Mesenchymal stem cell (in vitro differentiated cells and primary cell): ENCODE data around the gene PDZD2.

Experiments
- DNase-seq: peaks from one replicate; pipeline ENCODE4 v3.0.0-alpha.2; 2013
- H2AFZ ChIP-seq: one replicate; pipeline ENCODE4 v1.6.1; 2013; ENCODE audit warnings: low read depth, mild to moderate bottlenecking, control low read depth, inconsistent platforms, low read length, moderate library complexity
- H2AK5ac ChIP-seq: 2 replicates; pipeline ENCODE4 v1.6.1; 2013; ENCODE audit warnings: low read length, moderate library complexity, mild to moderate bottlenecking, inconsistent platforms; ENCODE audit not compliant: severe bottlenecking
- H2BK120ac ChIP-seq: one replicate; pipeline ENCODE4 v1.6.1; 2013; ENCODE audit warnings: low read depth, mild to moderate bottlenecking, inconsistent platforms, low read length, moderate library complexity
- H2BK12ac ChIP-seq, 2 experiments: one replicate each; pipeline ENCODE4 v1.6.1; 2013; ENCODE audit warnings: inconsistent platforms in 2 of 2, low read length in 2 of 2, mild to moderate bottlenecking in 2 of 2, moderate library complexity in 2 of 2, control low read depth in 1 of 2
- H2BK15ac ChIP-seq: one replicate; pipeline ENCODE4 v1.6.1; 2013; ENCODE audit warnings: mild to moderate bottlenecking, low read depth, inconsistent platforms; ENCODE audit not compliant: poor library complexity, severe bottlenecking
- H2BK5ac ChIP-seq: 2 replicates; pipeline ENCODE4 v1.6.1; 2013; ENCODE audit warnings: low read depth, mild to moderate bottlenecking, low read length, control low read depth, inconsistent platforms; ENCODE audit not compliant: poor library complexity, severe bottlenecking
- H3K14ac ChIP-seq, 2 experiments: one replicate each; pipeline ENCODE4 v1.6.1; 2013; ENCODE audit warnings: inconsistent platforms in 2 of 2, low read length in 2 of 2, control low read depth in 1 of 2, mild to moderate bottlenecking in 1 of 2, moderate library complexity in 1 of 2
- H3K18ac ChIP-seq, 2 experiments: one replicate each; pipeline ENCODE4 v1.6.1; 2013; ENCODE audit warnings: inconsistent platforms in 2 of 2, low read length in 2 of 2, control low read depth in 1 of 2, low read depth in 1 of 2, mild to moderate bottlenecking in 1 of 2
- H3K23ac ChIP-seq, 2 experiments: one replicate each; pipeline ENCODE4 v1.6.1; 2013; ENCODE audit warnings: inconsistent platforms in 2 of 2, low read length in 2 of 2, mild to moderate bottlenecking in 2 of 2, moderate library complexity in 2 of 2, control low read depth in 1 of 2
- H3K27ac ChIP-seq: 2 replicates; pipeline ENCODE4 v1.5.1; 2013; ENCODE audit warnings: mild to moderate bottlenecking, moderate library complexity, low read length, control low read depth, inconsistent platforms; ENCODE audit not compliant: poor library complexity, severe bottlenecking
- H3K27me3 ChIP-seq, 2 experiments: 2 replicates each; pipeline versions ENCODE4 v1.6.1 to v1.7.0; 2013; ENCODE audit warnings: low read length in 2 of 2, mild to moderate bottlenecking in 2 of 2, moderate library complexity in 2 of 2, control low read depth in 1 of 2, inconsistent platforms in 1 of 2; ENCODE audit not compliant: control insufficient read depth in 1 of 2, insufficient read depth in 1 of 2
- H3K36me3 ChIP-seq, 2 experiments: 2 replicates each; pipeline versions ENCODE4 v1.6.1 to v1.7.0; 2013; ENCODE audit warnings: low read length in 2 of 2, control low read depth in 1 of 2, inconsistent platforms in 1 of 2, low read depth in 1 of 2, mild to moderate bottlenecking in 1 of 2; ENCODE audit not compliant: insufficient read depth in 2 of 2, control insufficient read depth in 1 of 2
- H3K4ac ChIP-seq, 2 experiments: one replicate each; pipeline ENCODE4 v1.6.1; 2013; ENCODE audit warnings: inconsistent platforms in 2 of 2, low read length in 2 of 2, mild to moderate bottlenecking in 2 of 2, moderate library complexity in 2 of 2, control low read depth in 1 of 2, low read depth in 1 of 2
- H3K4me1 ChIP-seq: 2 replicates; pipeline ENCODE4 v1.6.1; 2013; ENCODE audit warnings: low read depth, low read length, control low read depth; ENCODE audit not compliant: control insufficient read depth, insufficient read depth
- H3K4me2 ChIP-seq: 2 replicates; pipeline ENCODE4 v1.6.1; 2013; ENCODE audit warnings: low read length, mild to moderate bottlenecking, inconsistent platforms; ENCODE audit not compliant: poor library complexity, severe bottlenecking
- H3K4me3 ChIP-seq, 2 experiments: 2 replicates each; pipeline versions ENCODE4 v1.5.1 to v1.7.0; 2013; ENCODE audit warnings: low read length in 2 of 2, mild to moderate bottlenecking in 2 of 2, control low read depth in 1 of 2, low read depth in 1 of 2; ENCODE audit not compliant: insufficient read depth in 1 of 2
- H3K79me1 ChIP-seq: replicated peaks from 2 replicates; pipeline ENCODE4 v1.6.1; 2013; ENCODE audit warnings: mild to moderate bottlenecking, control low read depth, low read length, inconsistent platforms; ENCODE audit not compliant: poor library complexity, severe bottlenecking
- H3K9ac ChIP-seq: 2 replicates; pipeline ENCODE4 v1.7.0; 2013; ENCODE audit warnings: mild to moderate bottlenecking, low read length, moderate library complexity
- H3K9me3 ChIP-seq: 2 replicates; pipeline ENCODE4 v1.7.0; 2013; ENCODE audit warnings: mild to moderate bottlenecking, low read length; ENCODE audit not compliant: control insufficient read depth
- H4K8ac ChIP-seq: one replicate; pipeline ENCODE4 v1.6.1; 2013; ENCODE audit warnings: inconsistent platforms, mild to moderate bottlenecking, low read length, moderate library complexity
- H4K91ac ChIP-seq: one replicate; pipeline ENCODE4 v1.6.1; 2013; ENCODE audit warnings: mild to moderate bottlenecking, low read length, inconsistent platforms
- WGBS: methylation state at CpG from one replicate; pipeline ENCODE4 v1.1.7; 2013; ENCODE audit warnings: mixed read lengths; 5-methylcytosine and 5-hydroxymethylcytosine counted together

The PDZD2 gene

DNA sequence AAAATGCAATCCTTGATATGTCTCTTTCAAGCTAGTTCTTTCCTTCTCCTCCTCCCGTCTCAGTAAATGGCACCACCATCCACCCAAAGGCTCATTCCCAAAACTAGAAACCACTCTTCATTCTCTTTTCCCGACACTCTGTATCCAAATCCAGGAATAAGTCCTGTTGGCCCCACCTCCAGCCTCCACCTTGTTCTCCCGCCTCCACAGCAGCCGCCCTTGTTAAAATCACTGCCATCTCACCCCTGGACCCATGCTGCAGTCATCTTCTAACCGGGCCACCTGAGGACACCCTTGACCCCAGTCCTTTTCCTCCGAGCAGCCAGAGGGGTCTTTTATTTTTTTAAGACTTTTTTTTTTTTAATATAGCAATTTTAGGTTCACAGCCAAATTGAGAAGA lies 9.4 kb downstream of the PDZD2 start:
- Histone ChIP-seq H3K4me1 (no peaks in the 10 kb centered on the region), H3K18ac (no peak overlapping the region), H4K8ac (no peak overlapping the region), H3K9ac (no peak overlapping the region), H2BK120ac (no peak overlapping the region), H3K79me1 (no peaks in the 10 kb centered on the region), H2BK12ac (no peak overlapping the region), H3K23ac (no peak overlapping the region), H2AK5ac (no peak overlapping the region), H3K4me3 (no peak overlapping the region), H3K27ac (no peak overlapping the region), H2BK5ac (no peak overlapping the region), H3K14ac (no peak overlapping the region), H4K91ac (no peak overlapping the region), H3K9me3 (no peaks in the 10 kb centered on the region), H2BK15ac (no peak overlapping the region), H3K36me3 (no peaks in the 10 kb centered on the region), H3K4ac (no peak overlapping the region), H2AFZ (no peak overlapping the region), H3K4me2 (no peak overlapping the region), H3K27me3 (peaks cover 34 to 36% of the 10 kb centered on the region in 2 experiments)
- 89% methylated on average over 4 of the region's 6 CpGs for WGBS
- no peak for DNase-seq

DNA sequence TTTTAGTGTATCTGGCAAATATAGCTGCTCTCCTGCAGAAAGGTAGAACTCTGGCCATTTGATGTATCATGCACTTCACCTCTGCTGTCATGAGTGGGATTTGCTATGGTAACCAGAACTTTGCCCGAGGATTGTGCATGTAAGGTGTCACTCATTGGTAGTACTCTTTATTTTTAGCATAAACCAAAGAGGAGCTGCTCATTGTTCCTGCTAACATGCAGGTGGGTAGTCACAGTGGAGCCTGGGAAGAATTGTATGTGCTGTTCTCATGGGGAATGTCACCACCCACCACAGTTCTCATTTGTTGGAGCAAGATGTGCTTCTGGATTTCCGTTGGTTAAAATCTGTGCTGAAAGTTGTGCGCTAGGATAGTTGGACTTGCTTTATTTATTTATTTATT lies 12.3 kb downstream of the PDZD2 start:
- no peak overlapping the region for H3K4me3 ChIP-seq
- no peak overlapping the region for H3K4ac ChIP-seq
- no peak overlapping the region for H4K8ac ChIP-seq
- no peak overlapping the region for H3K27ac ChIP-seq
- 90% methylated on average over 1 of the region's 3 CpGs for WGBS
- H2BK120ac ChIP-seq: no peak overlapping the region
- H3K4me2 ChIP-seq: no peak overlapping the region
- H3K9ac ChIP-seq: no peak overlapping the region
- no peaks in the 10 kb centered on the region for H3K79me1 ChIP-seq
- DNase-seq: no peak
- no peak overlapping the region for H4K91ac ChIP-seq
- no peak overlapping the region for H2BK5ac ChIP-seq
- H3K27me3 ChIP-seq: peaks cover 30 to 35% of the 10 kb centered on the region in 2 experiments
- H2AFZ ChIP-seq: no peak overlapping the region
- H3K4me1 ChIP-seq: no peaks in the 10 kb centered on the region
- no peak overlapping the region for H3K14ac ChIP-seq
- H3K36me3 ChIP-seq: no peaks in the 10 kb centered on the region
- H2AK5ac ChIP-seq: no peak overlapping the region
- no peak overlapping the region for H2BK12ac ChIP-seq
- H3K23ac ChIP-seq: no peak overlapping the region
- no peak overlapping the region for H3K18ac ChIP-seq
- no peak overlapping the region for H2BK15ac ChIP-seq
- no peaks in the 10 kb centered on the region for H3K9me3 ChIP-seq

DNA sequence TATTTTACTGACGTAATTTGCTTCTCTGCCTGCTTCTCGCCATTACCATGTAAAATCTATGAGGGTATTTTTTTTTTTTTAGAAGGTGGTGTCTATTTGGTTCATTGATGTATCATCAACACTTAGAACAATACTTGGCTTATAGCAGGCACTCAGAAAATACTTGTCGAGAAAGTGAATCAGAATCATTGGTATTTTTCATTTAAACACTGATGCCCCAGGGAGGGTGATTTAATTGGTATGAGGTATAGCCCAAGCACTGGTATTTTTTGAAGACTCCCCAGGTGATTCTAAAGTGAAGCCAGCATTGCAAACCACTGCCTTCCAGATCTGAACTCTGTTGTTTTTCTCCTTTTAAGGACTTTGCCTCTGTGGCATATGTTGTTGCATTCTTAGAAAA lies 16.6 kb downstream of the PDZD2 start:
- Histone ChIP-seq H3K36me3 (no peaks in the 10 kb centered on the region), H2BK15ac (no peak overlapping the region), H3K18ac (no peak overlapping the region), H3K79me1 (no peaks in the 10 kb centered on the region), H3K4me2 (no peak overlapping the region), H4K91ac (no peak overlapping the region), H2BK5ac (no peak overlapping the region), H3K27ac (no peak overlapping the region), H2AK5ac (no peak overlapping the region), H4K8ac (no peak overlapping the region), H2AFZ (no peak overlapping the region), H3K4ac (no peak overlapping the region), H3K9me3 (peaks cover 7% of the 10 kb centered on the region), H3K27me3 (peaks cover 24 to 45% of the 10 kb centered on the region in 2 experiments), H3K4me1 (no peaks in the 10 kb centered on the region), H3K4me3 (no peak overlapping the region), H3K23ac (no peak overlapping the region), H3K14ac (no peak overlapping the region), H2BK12ac (no peak overlapping the region), H2BK120ac (no peak overlapping the region), H3K9ac (no peak overlapping the region)
- DNase-seq: no peak
- 94% methylated on average over 1 of the region's 3 CpGs for WGBS

DNA sequence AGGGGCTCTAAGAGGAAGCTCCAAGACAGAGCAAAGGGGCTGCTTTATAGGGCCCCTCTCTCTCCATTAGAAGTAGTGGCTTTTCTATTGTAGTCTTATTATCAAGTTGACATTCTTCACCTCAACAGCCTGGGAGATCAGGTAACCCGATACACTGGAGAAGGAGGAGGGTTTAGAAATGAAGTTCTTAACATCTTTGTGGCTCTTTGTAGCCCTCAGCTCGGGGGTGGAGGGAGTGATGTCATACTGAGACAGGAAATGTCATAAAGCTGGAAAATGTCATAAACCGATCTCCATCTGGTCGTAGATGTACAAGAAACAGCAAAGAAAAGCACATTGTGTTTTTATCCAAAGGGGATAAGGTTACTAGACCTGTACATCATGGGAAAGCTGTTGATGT lies 17.9 kb downstream of the PDZD2 start:
- 56% methylated on average over 4 of the region's 4 CpGs for WGBS
- H3K4me1 ChIP-seq: no peaks in the 10 kb centered on the region
- H2AFZ ChIP-seq: no peak overlapping the region
- H2AK5ac ChIP-seq: no peak overlapping the region
- no peak overlapping the region for H3K23ac ChIP-seq
- H3K4me2 ChIP-seq: no peak overlapping the region
- no peak overlapping the region for H4K91ac ChIP-seq
- H2BK5ac ChIP-seq: no peak overlapping the region
- H3K36me3 ChIP-seq: no peaks in the 10 kb centered on the region
- no peak for DNase-seq
- no peak overlapping the region for H3K4me3 ChIP-seq
- H3K9me3 ChIP-seq: peaks cover 7% of the 10 kb centered on the region
- no peak overlapping the region for H3K4ac ChIP-seq
- peaks cover 24 to 40% of the 10 kb centered on the region in 2 experiments for H3K27me3 ChIP-seq
- H3K9ac ChIP-seq: no peak overlapping the region
- no peak overlapping the region for H3K18ac ChIP-seq
- H2BK15ac ChIP-seq: no peak overlapping the region
- H3K27ac ChIP-seq: no peak overlapping the region
- H2BK12ac ChIP-seq: no peak overlapping the region
- no peak overlapping the region for H2BK120ac ChIP-seq
- H3K14ac ChIP-seq: no peak overlapping the region
- no peaks in the 10 kb centered on the region for H3K79me1 ChIP-seq
- H4K8ac ChIP-seq: no peak overlapping the region
